ENCODE data around the gene NCOA3.
A peak's percentile ranks its signal among the peaks of the same experiment; 100 is the strongest.

Gene NCOA3

DNA sequence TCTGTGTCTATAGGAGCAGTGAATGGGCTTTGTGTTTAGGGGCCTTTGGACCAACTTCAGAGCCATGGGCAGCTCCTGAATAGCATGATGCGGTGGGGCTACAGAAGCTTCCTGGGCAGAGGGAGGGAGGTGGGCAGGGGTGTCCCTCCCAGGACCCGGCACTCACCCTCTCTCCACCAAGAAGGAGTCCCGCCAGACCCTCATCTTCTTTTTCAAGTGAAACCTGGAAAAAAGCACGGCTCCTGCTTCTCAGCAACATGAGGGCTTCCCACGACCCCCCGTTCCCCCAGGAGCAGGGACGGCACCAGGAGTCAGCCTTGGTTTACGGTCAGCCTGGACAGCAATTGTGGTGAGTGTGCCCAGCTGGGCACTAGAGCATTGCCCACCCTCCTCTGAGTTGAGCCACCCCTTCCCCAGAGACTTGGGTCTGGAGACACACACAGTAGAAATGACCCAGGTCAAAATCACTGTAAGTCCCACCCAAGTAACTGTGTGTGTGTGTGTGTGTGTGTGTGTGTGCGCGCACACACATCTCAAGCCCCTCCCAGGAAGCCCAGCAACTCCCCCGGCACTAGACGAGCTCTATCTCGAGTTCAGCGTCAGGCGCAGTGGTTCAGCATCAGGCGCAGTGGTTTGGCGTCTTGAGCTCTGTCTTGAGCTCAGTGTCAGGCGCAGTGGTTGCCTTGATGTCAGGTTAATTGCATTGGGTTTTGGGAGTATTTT lies 175.4 kb downstream of the NCOA3 start:
- Mint-ChIP-seq H3K27me3 (no peaks in the 10 kb centered on the region), H3K27ac (no peak overlapping the region), H3K4me1 (peaks cover 8% of the 10 kb centered on the region), H3K4me3 (no peak overlapping the region), H3K9me3 (no peaks in the 10 kb centered on the region)
- DNase-seq (no peak), ATAC-seq (no peak)

DNA sequence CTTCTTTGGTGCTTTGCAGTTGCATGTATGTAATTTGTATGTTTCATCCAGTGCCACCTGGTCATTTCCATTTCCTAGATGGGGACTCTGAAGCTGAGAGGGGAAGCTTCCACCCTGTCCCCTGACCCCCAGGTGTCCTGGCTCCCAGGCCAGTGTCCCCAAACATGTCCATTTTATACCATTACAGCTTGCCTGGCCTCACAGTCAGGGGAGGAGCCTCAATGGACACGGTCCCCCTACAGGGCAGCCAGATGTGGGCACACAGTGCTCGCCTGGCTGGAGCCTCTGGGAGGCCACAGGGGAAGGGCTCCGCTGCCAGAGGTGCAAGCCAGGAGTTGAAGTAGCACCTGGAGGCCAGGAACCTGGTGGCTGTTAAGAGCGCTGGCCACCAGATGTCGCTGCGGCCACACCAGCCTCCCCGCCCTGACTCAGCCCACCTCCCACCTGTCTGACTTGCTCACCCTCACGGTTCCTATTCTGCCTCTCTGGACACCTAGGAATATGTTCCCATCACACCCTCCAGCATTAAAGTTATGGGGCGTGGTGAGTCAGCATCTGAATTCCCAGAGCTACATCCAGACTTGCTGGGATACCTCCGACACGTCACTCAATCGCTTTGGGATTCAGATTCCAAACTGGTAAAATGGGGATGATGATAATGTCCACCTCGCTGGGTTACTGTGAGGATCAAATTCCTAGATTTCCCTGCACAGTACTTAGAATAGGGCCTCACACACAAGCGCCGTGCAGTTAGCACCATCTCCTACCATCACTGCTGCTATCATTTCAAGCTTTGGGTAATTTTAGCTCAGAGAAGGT lies 176.2 kb downstream of the NCOA3 start:
- peak; percentile 54 to 62 for DNase-seq
- Mint-ChIP-seq H3K27me3 (no peaks in the 10 kb centered on the region), H3K9me3 (no peaks in the 10 kb centered on the region), H3K4me1 (peaks cover 8% of the 10 kb centered on the region), H3K4me3 (no peak overlapping the region), H3K27ac (no peak overlapping the region)
- ATAC-seq = peak; percentile 79

DNA sequence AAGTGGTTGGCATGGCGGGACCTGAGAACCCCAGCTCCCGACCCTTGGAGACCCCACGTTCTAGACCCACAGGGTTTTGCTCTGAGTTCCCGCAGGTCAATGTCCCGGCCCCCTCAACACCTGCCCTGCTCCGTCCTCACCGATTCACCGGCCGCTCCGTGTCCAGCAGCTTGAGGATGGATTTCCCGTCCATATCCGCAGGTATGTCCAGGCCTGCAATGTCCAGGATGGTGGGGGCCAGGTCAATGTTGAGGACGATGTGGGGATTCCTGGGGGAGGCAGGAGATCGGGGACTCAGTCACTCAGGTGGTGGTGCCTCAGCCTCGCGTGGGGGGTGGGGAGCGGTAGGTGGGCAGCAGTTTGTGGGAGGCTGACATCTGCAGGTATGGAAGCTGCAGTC lies 176.8 kb downstream of the NCOA3 start:
- Mint-ChIP-seq H3K27ac (peak overlapping the region in 1 of 2 donors; percentile 23), H3K27me3 (no peaks in the 10 kb centered on the region), H3K4me1 (peaks cover 8% of the 10 kb centered on the region), H3K4me3 (no peak overlapping the region), H3K9me3 (no peaks in the 10 kb centered on the region)
- ATAC-seq (no peak), DNase-seq (no peak)

DNA sequence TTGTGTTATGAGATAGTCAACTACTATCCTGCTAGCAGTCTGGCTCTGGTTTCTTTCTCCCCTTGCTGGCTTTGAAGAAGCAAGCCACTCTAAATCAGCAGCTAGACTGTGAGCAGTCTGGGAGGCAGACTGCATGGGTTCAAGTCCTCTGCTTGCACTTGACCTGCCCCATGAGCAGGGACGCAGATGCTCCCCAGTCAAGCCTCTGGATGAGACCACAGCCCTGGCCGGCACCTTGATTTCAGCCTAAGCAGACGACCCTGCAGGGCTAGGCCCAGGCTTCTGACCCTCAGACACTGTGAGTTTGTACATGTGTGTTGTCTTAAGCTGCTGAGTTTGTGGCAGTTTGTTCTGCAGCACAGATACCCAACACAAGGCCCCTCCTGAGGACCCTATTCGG lies 177.8 kb downstream of the NCOA3 start:
- no peak overlapping the region for H3K27ac Mint-ChIP-seq
- H3K9me3 Mint-ChIP-seq = no peaks in the 10 kb centered on the region
- DNase-seq = no peak
- no peaks in the 10 kb centered on the region for H3K27me3 Mint-ChIP-seq
- peaks cover 8% of the 10 kb centered on the region for H3K4me1 Mint-ChIP-seq
- H3K4me3 Mint-ChIP-seq = no peak overlapping the region
- ATAC-seq = no peak

DNA sequence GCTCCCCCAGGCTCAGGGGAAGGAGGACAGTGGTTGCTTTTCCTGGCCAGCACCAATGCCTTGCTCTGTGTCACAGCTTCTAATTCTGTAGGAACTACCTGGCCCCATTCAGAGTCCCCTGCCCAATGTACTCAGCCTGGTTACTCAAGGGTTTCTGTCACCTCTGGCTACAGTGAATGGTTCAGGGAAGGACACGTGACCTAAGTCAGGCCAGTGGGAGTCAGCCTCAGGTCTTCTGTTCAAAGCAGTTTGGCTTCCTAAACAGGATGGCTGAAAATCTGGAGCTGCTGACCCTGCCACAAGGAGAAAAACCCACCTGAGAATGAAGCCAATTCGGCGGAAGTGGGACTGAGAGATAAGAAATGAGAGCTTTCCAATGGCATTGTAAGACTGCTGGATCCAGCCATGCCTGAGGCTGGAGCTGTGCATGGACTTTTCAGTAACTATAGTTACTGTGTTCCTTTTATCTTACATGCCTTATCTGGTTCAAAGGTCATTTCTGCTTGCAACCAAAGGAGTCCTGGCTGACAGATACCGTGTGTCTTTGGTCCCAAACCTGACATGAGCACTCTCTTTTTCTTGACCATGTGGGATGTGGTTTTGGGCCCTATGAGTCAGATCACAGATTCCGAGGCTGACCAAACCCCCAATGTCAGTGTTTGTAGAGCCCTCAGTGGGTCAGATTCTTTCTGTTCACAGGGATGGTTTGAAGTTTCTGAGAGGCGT lies 179.3 kb downstream of the NCOA3 start:
- ATAC-seq = no peak
- Mint-ChIP-seq H3K27me3 (no peaks in the 10 kb centered on the region), H3K4me3 (no peak overlapping the region), H3K4me1 (peaks cover 8% of the 10 kb centered on the region), H3K9me3 (no peaks in the 10 kb centered on the region), H3K27ac (peak overlapping the region in 1 of 2 donors; percentile 19)
- no peak for DNase-seq

DNA sequence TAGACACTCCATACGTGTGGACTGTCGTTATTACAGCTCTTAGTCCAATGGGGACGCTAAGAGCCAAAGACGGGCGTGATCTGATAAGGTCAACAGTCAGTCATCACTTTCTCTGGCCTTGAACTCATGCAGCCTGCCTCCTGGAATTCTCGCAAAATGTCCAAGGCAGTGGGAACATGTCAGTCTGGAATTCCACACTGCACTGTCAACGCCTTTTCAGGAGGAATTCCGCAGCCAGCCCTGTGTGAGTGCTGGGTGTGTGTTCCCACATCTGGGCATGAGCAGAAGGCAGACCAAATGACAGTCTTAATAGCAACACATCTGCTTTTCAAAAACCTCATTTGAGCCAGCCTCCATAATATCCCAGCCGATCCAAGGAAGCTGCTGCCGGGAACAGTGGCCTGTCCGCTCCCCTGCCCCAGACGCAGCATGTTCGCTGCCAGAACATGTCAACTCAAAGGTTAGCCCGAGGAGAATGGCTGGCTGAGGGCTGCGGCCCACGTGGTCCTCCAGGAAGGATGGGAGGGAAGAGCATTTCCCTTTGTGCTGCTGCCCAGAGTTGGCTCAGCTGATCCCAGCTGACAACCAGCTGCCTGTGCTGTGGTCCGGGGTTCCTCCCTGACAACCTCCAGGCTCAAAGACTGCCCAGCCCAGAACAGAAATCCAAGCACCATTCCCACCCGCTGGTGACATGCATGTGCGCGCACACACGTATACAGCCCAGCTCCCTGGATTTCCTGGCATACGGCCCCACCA lies 180.5 kb downstream of the NCOA3 start:
- Mint-ChIP-seq H3K27me3 (peaks cover under 1% of the 10 kb centered on the region), H3K4me1 (peaks cover 8% of the 10 kb centered on the region), H3K4me3 (no peak overlapping the region), H3K9me3 (no peaks in the 10 kb centered on the region), H3K27ac (no peak overlapping the region)
- ATAC-seq = no peak
- no peak for DNase-seq

DNA sequence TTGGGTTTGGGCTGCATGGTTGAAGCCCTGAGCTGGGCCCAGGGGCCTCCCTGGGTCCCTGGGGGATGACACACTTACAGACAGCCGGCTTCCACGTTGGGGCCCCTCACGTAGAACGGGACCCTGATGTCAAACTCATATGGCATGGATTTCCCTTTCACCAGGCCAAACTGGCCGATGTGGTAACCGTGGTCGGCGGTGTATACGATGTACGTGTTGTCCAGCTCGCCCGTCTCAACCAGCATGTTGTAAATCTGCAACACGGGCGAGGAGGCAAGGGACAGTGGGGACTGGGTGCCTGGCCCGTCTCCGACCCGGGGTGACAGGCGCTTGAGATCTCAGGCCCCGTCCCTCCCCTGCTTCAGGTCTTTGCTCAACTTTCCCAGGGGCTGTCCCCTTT lies 181.2 kb downstream of the NCOA3 start:
- H3K27ac Mint-ChIP-seq = no peak overlapping the region
- no peak overlapping the region for H3K4me3 Mint-ChIP-seq
- H3K4me1 Mint-ChIP-seq = peaks cover 3% of the 10 kb centered on the region
- ATAC-seq (no peak), DNase-seq (no peak)
- no peaks in the 10 kb centered on the region for H3K9me3 Mint-ChIP-seq
- H3K27me3 Mint-ChIP-seq = peaks cover 8% of the 10 kb centered on the region

DNA sequence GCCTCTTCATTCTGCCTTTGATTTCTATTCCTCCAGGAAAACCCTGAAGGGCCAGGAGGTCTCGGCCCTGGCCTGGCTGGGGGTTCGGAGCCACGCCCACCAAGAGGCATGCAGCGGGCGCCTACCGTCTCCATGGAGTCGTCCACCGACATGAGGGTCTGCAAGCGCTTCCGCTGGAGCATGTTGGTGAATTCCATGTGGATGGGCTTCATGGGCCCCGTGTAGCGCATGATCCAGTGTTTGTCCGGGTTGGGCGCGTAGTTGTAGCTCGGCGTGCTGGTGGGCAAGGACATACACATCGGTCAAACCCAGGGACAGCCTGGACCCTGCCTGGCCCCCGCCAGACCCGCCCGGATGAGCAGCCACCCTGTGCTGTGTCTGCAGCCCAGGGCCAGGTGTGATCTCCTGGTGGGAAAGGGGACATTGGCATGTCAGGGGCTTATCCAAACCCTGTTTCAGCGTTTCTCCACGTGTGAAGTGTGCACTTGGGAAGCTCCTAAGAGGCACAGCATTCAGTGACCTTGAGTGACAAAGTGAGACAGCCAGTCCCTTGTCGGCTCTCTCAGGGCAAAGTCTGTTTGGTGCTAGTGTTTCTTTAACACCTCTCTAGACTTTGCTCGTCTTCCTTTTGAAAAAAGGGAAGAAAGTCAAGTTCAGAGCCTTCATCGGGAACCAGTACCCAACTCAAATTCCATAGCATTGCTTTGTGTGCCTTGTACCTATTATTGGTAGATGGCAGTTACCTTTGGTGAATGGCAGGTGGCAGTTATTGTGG lies 182.8 kb downstream of the NCOA3 start:
- H3K9me3 Mint-ChIP-seq = no peaks in the 10 kb centered on the region
- no peaks in the 10 kb centered on the region for H3K4me1 Mint-ChIP-seq
- DNase-seq = no peak
- no peak overlapping the region for H3K27ac Mint-ChIP-seq
- no peak overlapping the region for H3K4me3 Mint-ChIP-seq
- no peak for ATAC-seq
- H3K27me3 Mint-ChIP-seq = peaks cover 11% of the 10 kb centered on the region

DNA sequence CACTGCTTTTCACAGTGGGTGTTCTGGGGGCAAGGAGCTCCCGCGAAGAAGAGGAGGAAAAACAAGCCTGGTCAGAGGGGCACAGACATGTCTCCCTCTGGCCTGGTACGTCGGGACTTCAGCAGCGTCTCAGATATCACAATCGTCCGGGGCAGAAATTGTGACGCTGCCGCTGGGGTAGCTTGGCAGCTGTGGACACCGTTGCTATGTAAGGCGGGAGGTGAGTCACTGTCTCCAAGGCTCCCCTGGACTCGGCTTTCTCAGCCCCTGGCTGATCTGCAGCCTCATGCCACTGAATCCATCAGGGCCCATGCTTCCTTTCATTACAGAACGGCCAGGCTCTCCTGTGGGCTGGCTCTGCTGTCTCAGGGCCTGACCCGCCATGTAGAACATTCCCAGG lies 184.9 kb downstream of the NCOA3 start:
- ATAC-seq (no peak), DNase-seq (no peak)
- Mint-ChIP-seq H3K4me3 (no peak overlapping the region), H3K9me3 (peaks cover 5 to 8% of the 10 kb centered on the region in 2 donors), H3K27me3 (peaks cover 11% of the 10 kb centered on the region), H3K4me1 (no peaks in the 10 kb centered on the region), H3K27ac (no peak overlapping the region)

DNA sequence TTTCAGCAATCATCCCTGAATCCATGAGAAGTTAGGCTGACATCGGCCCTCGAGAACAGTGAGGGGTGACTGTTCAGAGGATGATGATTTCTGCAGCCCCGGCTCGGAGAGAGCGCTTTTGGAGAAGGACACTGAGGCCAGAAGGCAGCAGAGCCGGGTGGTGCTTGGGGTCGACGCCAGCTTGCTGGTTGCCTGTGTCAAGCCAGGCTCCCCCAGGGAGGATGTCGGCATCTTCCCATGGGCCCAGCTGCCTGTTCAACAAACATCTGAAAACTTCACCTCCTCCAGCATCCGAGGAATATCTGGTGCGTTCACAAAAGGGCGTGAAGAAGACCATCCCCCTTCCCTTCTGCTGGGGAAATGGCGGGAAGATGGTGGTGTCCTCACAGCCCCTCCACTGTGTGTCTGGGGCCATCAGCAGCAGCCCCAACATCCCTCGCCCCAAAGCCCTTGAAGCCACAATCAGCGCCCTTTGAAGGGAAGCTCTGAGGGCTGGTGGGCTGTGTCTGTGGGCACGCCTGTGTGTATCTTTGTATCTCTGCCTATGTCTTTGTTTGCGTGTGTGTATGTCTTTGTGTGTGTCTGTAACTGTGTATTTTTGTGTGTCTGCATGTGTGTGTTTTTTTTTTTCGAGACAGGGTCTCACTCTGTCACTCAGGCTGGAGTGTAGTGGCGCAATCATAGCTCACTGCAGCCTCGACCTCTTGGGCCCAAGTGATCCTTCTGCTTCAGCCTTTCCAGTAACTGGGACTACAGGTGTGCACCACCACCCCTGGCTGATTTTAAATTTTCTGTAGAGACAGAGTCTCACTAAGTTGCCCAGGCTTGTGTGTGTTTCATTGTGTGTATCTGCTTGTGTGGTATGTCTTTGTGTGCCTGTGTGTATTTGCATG lies 185.7 kb downstream of the NCOA3 start:
- no peak for DNase-seq
- H3K27me3 Mint-ChIP-seq = peaks cover 11% of the 10 kb centered on the region

DNA sequence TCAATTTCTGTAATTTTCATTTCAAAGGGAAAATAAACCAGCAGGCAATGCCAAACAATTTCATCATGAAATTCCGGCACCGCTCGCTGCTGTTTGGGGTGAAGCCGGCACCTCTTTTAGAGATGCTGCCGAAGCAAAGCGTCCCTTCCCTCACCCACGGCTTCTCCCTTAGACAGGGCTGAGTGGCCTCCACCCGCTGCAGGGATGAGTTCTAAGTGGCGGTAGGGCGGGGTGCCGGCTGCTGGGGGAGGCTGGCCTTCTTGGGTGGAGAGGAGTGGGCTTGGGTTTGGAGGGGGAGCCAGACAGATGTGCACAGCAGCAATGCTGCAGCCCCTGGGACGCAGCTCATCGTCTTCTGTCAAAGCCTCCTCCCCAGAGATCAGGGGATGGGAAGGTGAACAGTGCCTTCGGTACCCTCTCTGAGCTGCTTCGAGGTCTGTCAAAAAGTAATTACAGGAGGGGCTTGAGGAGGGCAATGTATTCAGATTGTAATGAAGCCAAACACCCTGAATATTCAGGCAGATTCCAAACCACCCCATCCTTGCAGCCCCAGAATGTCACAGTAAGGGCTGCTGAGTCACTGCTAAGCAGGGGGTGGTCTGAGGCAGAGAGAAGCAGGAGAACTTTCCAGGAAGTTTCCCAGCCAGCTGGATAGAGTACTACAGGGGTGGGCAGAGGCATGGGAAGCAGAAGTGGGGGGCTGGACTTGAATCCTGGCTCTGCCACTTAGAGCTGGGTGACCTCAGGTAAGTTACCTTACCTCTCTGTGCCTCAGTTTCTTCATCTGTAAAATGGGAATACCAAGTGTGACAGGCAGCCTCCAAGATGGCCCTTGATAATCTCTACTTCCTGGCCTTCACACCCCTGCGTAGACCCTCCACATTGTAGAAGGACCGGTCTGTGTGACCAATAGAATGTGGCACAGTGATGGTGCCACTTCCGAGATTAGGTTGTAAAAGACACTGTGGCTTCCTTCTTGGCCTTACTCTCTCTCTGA lies 187.0 kb downstream of the NCOA3 start:
- H3K9me3 Mint-ChIP-seq = peaks cover 8 to 17% of the 10 kb centered on the region in 2 donors

More for the DNA sequence above, 185.7 kb downstream of the NCOA3 start:
- Mint-ChIP-seq H3K4me1 (no peaks in the 10 kb centered on the region), H3K4me3 (no peak overlapping the region), H3K9me3 (peaks cover 5 to 12% of the 10 kb centered on the region in 2 donors), H3K27ac (peak overlapping the region in 1 of 2 donors; percentile 54)
- no peak for ATAC-seq

DNA sequence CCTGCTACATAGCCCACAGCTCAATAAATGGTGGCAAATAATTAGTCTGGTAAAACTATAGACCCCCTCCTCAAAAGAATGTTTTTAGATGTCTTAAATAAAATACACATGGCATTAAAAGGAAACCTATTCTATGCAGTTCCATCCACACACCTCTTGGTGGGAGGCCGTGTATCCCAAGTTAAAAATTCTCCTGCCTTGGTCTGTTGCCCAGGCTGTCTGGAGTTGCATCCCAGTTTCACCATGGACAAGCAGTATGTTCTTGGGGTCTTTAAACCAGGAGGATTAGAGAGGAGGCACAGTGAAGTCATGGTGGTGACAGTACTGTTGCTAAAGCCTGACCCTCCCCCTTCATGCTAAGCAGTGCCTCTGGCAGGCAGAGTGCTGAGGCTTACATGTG lies 188.0 kb downstream of the NCOA3 start:
- no peak overlapping the region for H3K27ac Mint-ChIP-seq
- DNase-seq (no peak), ATAC-seq (no peak)
- H3K4me3 Mint-ChIP-seq = no peak overlapping the region
- H3K4me1 Mint-ChIP-seq = no peaks in the 10 kb centered on the region
- peaks cover 8 to 17% of the 10 kb centered on the region in 2 donors for H3K9me3 Mint-ChIP-seq
- H3K27me3 Mint-ChIP-seq = peaks cover 11% of the 10 kb centered on the region

More for the DNA sequence above, 187.0 kb downstream of the NCOA3 start:
- Mint-ChIP-seq H3K27ac (peak overlapping the region in 1 of 2 donors; percentile 51), H3K27me3 (peaks cover 11% of the 10 kb centered on the region), H3K4me1 (no peaks in the 10 kb centered on the region), H3K4me3 (no peak overlapping the region)
- DNase-seq (no peak), ATAC-seq (no peak)

DNA sequence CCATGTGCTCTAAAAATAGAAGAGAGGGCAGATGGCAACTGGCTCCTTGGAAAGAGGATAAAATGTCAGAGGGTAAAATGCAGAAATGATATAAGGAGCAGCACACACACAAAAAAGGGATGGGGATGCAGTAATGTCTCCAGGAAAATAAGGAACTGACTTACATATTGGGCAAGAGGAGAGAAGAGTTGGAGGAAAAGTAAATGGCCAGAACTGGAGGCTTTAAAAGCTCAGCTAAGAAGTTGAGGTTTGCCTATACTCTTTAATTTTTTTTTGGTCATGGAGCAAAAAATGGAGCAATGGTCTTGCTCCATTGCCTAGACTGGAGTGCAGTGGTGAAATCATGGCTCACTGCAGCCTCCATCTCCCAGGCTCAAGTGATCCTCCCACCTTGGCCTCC lies 189.9 kb downstream of the NCOA3 start:
- DNase-seq (no peak), ATAC-seq (no peak)
- peaks cover 9% of the 10 kb centered on the region for H3K4me1 Mint-ChIP-seq
- no peak overlapping the region for H3K4me3 Mint-ChIP-seq
- peaks cover 11% of the 10 kb centered on the region for H3K27me3 Mint-ChIP-seq
- H3K27ac Mint-ChIP-seq = no peak overlapping the region
- peaks cover 8 to 17% of the 10 kb centered on the region in 2 donors for H3K9me3 Mint-ChIP-seq
